Right kidney (tissue), 1 donor: ENCODE measurements around the gene PITX2.
"Not testable (repeated sequence)": the region's sequence is repeated elsewhere in the genome, so short reads cannot be mapped to it uniquely, and the experiment has no call there.

Source experiments
- DNase-seq: peaks from one replicate; pipeline ENCODE4 v3.0.0-alpha.2; 2016

Gene PITX2

DNA sequence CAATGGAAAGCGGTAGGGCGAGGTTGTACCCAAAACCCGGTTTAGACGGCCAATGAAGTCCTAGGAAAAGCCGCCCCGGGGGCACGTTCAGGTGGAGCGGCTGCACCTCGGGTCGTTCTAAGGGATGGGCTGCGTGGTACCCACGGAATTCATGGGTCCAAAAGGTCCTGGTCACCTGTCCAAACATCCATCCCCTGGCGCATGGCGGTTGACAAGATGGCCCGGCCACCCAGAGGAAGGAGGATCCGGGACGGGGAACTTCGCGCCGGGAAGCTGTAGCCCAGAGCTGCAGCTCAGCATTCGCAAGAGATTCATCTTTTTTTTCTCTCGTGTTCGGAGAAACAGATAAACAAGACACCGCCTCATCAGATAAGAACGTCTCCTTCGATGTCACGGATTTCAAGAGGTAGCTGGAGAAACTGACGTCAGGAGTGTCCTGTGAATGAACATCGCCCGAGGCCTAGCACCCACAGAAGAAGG is 10.9 kb downstream of the PITX2 start:
- DNase-seq: peak; percentile 51

DNA sequence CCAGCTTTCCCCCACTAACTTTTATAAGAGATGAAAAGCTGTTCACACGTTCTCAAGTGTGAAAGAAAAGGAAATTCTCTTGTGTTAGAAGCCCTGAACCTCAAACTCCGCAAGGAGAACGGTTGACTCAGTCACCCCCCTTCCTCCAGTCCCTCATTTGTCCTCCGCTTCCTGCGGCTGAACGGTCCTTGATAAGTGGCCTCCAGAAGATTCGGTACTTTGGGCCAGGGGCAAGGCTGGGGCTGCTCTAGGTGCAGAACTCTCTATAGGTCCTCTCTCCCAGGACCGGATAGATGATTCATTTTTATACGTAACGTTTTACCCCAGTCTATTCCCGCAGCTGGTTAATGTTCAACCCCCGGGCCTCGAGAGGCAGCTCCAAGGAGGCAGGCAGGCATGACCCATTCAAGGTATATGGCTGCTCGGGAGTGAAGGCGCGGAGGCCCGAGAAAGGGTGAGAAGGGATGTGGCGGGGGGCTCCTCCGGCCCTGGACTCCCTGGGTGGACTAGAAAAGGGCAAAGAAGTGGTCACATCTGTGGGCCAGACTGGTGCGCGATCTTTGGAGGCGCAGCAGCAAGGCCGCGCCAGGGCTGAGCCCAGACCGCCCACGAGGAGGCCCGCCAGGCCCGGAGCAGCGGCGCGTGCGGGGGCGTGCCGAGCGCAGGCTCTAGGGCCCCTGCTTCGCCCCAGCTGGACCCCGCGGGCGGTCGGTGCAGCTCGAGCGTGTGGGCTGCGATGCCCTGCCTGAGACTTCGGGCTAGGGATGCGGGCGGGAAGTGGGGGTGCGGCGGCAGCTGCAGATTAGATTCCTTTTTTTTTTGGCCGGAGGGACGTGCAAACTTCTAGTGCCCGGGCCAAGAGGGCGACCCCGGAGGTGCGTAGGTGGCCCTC is 11.7 kb downstream of the PITX2 start:
- DNase-seq: peak; percentile 80

- no peak for DNase-seq
Observed at GRCh38 chr4:110610620-110610939, 12.3 kb downstream of the PITX2 start.

DNA sequence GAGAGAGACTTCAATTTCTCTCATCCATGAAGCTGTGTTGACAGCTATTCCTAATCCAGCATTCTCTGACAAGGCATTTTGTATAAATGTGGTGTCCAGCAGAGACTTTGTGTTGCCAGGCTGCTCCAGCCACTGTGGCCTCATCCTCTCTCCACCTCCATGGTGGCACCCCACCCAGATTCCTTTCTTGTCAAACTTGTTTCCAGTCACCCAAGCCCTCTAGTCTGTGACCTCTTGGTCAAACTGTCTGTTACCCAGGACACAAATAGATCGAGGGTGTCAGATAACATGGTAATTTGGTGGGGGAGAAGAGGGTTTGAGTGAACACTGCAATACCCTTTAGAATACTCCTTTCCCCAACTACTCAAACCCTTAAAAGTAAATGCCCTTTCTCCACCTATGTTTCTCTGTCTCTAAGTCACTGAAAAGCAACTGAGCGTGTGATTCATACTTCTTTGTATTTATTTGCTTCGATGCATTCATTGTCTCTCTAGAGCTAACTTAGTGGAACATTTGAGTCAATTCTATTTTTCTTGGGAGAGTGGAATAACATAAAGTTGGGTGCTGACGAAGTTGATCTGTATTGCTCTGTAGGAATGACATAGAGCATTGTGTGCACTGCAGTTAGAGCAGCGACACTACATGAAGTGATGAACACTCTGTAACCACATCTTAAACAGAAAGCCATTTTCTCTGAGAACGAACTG is 13.7 kb downstream of the PITX2 start:
- DNase-seq: peak; percentile 5

- no peak for DNase-seq
Observed at GRCh38 chr4:110605077-110605476, 17.8 kb downstream of the PITX2 start.

DNA sequence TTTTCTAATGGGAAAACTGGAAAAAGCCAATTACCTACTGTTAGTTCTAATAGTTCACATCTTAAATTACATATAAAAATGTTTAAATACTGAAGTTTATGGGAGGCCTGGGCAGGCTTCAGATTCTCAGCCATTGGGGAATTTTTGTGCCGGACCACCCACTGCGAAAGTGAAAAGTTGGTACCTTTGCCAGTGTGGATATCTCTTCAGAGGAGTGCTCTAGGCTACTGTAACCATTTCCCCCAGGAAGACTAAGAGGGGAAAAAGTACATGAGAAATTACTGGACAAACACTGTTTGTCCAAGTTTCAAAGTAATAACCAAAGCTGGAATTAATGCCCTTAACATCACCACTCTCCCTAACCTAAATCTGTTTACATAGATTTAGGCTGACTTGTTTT is 20.8 kb downstream of the PITX2 start:
- DNase-seq: no peak

DNA sequence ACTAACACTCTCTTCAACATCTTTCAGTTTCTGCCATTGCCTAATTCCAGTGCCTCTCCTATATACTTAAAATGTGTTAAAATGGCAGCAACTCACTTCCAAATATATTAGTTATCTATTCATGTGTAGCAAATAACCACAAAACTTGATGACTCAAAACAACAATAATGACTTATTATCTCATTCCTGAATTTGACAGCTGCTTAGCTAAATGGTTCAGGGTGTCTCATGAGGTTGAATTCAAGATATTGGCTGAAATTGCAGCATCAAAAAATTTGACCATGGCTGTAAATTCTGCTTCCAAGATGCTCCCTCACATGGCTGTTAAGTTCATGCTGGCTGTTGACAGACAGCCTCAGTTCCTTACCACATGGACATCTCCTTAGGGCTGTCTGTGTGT is 25.3 kb downstream of the PITX2 start:
- DNase-seq: no peak

DNA sequence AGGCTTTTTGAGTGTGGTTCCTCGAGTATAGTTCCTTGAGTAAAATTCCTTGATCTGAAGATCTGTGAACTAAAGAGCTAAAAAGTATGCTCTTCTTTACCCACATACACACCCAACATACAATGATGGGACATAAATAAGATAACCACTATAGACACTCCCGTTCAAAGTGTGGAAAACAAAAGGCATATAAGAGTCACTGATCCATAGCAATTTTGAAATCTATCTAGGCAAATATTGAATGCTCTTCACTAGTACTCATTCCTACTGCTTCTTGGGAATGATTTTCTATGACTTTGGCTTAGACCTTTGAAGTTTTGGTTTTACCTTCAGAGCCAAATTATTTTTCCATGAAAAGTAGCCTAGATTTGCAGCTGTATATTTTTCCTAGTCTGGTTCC is 26.4 kb downstream of the PITX2 start:
- no peak for DNase-seq

- DNase-seq: no peak
Observed at GRCh38 chr4:110595583-110595982, 27.3 kb downstream of the PITX2 start.

- no peak for DNase-seq
Observed at GRCh38 chr4:110589297-110589696, 33.6 kb downstream of the PITX2 start.

- DNase-seq: no peak
Observed at GRCh38 chr4:110587666-110588285, 35.1 kb downstream of the PITX2 start.

- DNase-seq: no peak
Observed at GRCh38 chr4:110586131-110586850, 36.6 kb downstream of the PITX2 start.

DNA sequence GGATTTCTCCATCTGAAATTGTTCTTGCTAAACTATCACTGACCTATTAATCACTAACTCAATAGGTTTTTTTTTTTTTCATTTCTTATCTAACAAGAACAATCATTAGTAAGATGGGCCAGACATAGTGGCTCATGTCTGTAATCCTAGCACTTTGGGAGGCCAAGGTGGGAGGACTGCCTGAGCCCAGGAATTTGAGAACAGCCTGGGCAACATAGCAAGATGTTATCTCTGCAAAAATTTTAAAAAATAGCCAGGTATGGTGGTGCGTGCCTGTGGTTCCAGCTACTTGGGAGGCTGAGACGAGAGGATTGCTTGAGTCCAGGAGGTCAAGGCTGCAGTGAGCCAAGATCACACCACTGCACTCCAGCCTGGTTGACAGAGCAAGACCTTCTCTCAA is 46.2 kb downstream of the PITX2 start:
- not testable (repeated sequence) for DNase-seq
